Kidney (tissue), 14 donors: Measurements from ENCODE around the gene PLA2R1. TPM values are rescaled to one million over a fixed set of nuclear protein-coding genes. Genes with fewer than 3 reads are reported as not detected.
A peak's percentile ranks its signal among the peaks of the same experiment; 100 is the strongest.

Experiments
- DNase-seq, 5 donors: peaks; one replicate each; pipeline ENCODE4 v3.0.0-alpha.2; 2013 to 2020
- FAIRE-seq: peaks from 2 replicates; lab custom pipeline; 2012; peaks lifted over from hg19 to GRCh38; lab: Jason Lieb, UNC
- H3K27ac ChIP-seq, 2 donors: one replicate each; pipeline ENCODE4 v1.7.0; 2013; ENCODE audit warnings: low read depth in 2 of 2, low read length in 2 of 2, inconsistent platforms in 1 of 2
- H3K27me3 ChIP-seq: one replicate; pipeline ENCODE4 v1.7.1; 2013; ENCODE audit warnings: low read length, inconsistent platforms; ENCODE audit not compliant: control insufficient read depth, insufficient read depth
- H3K36me3 ChIP-seq, 3 donors: one replicate each; pipeline versions ENCODE4 v1.7.0 to v1.7.1; 2013; ENCODE audit warnings: low read length in 3 of 3, control low read depth in 1 of 3, inconsistent platforms in 1 of 3; ENCODE audit not compliant: insufficient read depth in 3 of 3, control insufficient read depth in 2 of 3
- H3K4me1 ChIP-seq, 3 donors: one replicate each; pipeline versions ENCODE4 v1.7.0 to v1.7.1; 2013; ENCODE audit warnings: low read length in 3 of 3, inconsistent platforms in 1 of 3, low read depth in 1 of 3; ENCODE audit not compliant: control insufficient read depth in 2 of 3, insufficient read depth in 2 of 3
- H3K4me3 ChIP-seq, 3 donors: one replicate each; pipeline versions ENCODE4 v1.7.0 to v1.8.1; 2013; ENCODE audit warnings: low read length in 3 of 3, control low read depth in 1 of 3, inconsistent platforms in 1 of 3
- H3K9ac ChIP-seq, 3 donors: one replicate each; pipeline versions ENCODE4 v1.7.0 to v1.7.1; 2013; ENCODE audit warnings: low read length in 3 of 3, control low read depth in 1 of 3, inconsistent platforms in 1 of 3
- H3K9me3 ChIP-seq, 3 donors: one replicate each; pipeline versions ENCODE4 v1.7.0 to v1.7.1; 2013; ENCODE audit warnings: low read length in 3 of 3, control low read depth in 1 of 3, inconsistent platforms in 1 of 3; ENCODE audit not compliant: control insufficient read depth in 2 of 3, insufficient read depth in 1 of 3
- intact Hi-C: fragments of 100-400 bp; cut with DNase I; formaldehyde crosslinking; loops from one replicate; pipeline ENCODE4 v1.11.1; 2022
- polyA plus RNA-seq: library from polyadenylated mRNA; stranded (reverse); fragments of 350-450 nt; fragmentation: Illumina TruSeq; extraction: RNeasy Lipid Tissue Mini Kit (QIAGEN cat#74804); gene quantifications from one replicate; pipeline ENCODE4 v1.2.3, GENCODE V29; 2014; ENCODE audit warnings: low read depth, low replicate concordance; ENCODE audit not compliant: insufficient read depth
- total RNA-seq: library from RNA; stranded (reverse); fragmentation: NEBNext Ultra II Directional; extraction: Animal tissue kit (Norgen Biotek cat#: 25700); gene quantifications from one replicate; pipeline ENCODE4 v1.2.1, GENCODE V29; 2021
- TF ChIP-seq, protein P1 (sequence below): IDR thresholded peaks from 3 replicates; pipeline ENCODE4 v1.5.1; 2012; ENCODE audit warnings: mild to moderate bottlenecking, moderate library complexity, borderline replicate concordance; ENCODE audit not compliant: insufficient read depth; ENCODE audit errors: extremely low read depth
- donor health status: control.
- donor health status: control.
- donor health status: control.
- donor health status: control.
- donor health status: control.
- donor health status: DM: yes; HTN: yes; CAD: no.
- donor health status: Normal renal cell carcinoma (clear cell type).

PLA2R1 gene
- total and polyA plus RNA-seq, 2 donors from 2014 or later = 6.6 to 71.9 TPM

DNA sequence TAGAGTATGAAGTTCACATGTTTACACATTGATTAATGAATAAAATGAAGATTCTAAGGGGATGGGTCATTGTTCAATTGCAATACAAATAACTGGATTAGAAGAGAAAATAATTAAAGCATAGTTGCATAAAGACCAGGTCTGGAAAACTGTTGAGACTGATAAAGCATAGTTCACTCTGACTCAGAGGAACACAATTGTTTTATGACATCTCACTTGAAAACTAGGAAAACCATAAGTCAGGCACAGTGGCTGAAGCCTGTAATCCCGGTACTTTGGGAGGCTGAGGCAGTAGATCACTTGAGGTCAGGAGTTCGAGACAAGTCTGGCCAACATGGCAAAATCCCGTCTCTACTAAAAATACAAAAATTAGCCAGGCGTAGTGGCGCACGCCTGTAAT lies 46.7 kb downstream of the PLA2R1 start:
- intact Hi-C loops = no loop called here
- no peaks in the 10 kb centered on the region for H3K4me1 ChIP-seq
- no peak overlapping the region for H3K4me3 ChIP-seq
- H3K27ac ChIP-seq = no peak overlapping the region
- no peak overlapping the region for H3K9ac ChIP-seq
- H3K36me3 ChIP-seq = no peaks in the 10 kb centered on the region
- TF ChIP-seq, protein P1, sequence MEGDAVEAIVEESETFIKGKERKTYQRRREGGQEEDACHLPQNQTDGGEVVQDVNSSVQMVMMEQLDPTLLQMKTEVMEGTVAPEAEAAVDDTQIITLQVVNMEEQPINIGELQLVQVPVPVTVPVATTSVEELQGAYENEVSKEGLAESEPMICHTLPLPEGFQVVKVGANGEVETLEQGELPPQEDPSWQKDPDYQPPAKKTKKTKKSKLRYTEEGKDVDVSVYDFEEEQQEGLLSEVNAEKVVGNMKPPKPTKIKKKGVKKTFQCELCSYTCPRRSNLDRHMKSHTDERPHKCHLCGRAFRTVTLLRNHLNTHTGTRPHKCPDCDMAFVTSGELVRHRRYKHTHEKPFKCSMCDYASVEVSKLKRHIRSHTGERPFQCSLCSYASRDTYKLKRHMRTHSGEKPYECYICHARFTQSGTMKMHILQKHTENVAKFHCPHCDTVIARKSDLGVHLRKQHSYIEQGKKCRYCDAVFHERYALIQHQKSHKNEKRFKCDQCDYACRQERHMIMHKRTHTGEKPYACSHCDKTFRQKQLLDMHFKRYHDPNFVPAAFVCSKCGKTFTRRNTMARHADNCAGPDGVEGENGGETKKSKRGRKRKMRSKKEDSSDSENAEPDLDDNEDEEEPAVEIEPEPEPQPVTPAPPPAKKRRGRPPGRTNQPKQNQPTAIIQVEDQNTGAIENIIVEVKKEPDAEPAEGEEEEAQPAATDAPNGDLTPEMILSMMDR = no peak
- no peak for FAIRE-seq
- no peak for DNase-seq
- H3K9me3 ChIP-seq = no peaks in the 10 kb centered on the region
- H3K27me3 ChIP-seq = no peaks in the 10 kb centered on the region

DNA sequence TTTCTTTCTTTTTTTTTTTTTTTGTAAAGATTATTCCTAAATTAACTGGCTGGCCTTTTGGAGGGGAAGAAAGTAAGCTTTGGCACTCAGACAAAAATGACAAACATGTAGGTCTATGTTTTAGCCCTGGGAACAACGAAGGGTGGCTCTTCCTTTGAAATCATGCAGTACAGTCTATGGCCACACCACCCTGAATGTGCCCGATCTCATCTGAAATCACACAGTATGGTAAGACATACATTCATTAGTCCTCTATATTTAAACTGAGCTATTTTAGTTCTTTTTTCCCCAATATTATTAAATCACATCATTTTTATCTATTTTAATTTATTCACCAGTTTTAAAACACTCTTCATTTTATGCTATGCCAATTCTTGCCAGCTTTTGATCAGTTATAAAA lies 48.2 kb downstream of the PLA2R1 start:
- FAIRE-seq (no peak), DNase-seq (no peak)
- no peak overlapping the region for H3K4me3 ChIP-seq
- no peaks in the 10 kb centered on the region for H3K9me3 ChIP-seq
- TF ChIP-seq, protein P1 = no peak
- intact Hi-C loops = no loop called here
- no peak overlapping the region for H3K9ac ChIP-seq
- no peaks in the 10 kb centered on the region for H3K36me3 ChIP-seq
- H3K27me3 ChIP-seq = no peaks in the 10 kb centered on the region
- H3K4me1 ChIP-seq = no peaks in the 10 kb centered on the region
- H3K27ac ChIP-seq = no peak overlapping the region

DNA sequence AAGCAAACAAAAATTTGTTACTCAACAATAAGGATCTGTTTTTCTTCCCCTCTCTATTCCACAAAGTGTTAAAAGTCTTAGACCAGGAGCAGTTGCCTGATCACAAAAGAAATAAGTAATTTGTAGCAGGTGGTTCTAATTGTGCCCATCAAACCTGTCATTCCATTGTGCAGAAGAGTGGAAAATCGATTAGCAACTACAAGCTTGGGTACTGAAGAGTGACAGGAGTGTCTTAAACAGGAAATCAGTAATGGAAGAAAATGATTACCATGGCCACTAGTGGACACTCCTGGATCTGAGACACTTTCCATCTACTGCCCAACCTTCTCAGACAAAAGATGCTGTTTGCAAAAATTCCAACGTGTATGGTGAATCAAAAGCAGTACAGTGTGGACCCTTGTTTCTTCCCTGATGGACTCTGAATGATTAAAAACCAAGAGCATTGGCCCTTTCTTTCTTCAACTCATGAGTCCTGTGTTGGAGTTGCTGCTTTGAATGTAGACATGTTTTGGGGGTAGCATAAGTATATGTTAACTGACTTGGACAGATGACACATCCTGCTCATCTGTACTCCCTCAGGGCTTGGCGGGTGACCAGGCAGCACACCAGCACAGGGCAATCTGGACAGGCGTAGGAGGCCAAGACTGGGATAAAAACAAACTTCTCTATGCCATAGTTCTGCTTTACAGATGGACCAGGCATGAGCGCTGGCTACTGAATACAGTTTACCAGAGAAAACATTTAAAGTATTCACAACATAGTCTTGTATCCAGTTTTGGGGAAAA lies 51.9 kb downstream of the PLA2R1 start:
- no peak overlapping the region for H3K9ac ChIP-seq
- DNase-seq (peak in 2 of 5 donors; percentile 61 to 74), FAIRE-seq (no peak)
- no peak overlapping the region for H3K4me3 ChIP-seq
- H3K27ac ChIP-seq = no peak overlapping the region
- peaks cover 0 to 2% (median 0%) of the 10 kb centered on the region in 3 donors for H3K36me3 ChIP-seq
- TF ChIP-seq, protein P1 = no peak
- no peaks in the 10 kb centered on the region for H3K9me3 ChIP-seq
- H3K4me1 ChIP-seq = peaks cover 0 to 2% (median 0%) of the 10 kb centered on the region in 3 donors
- no peaks in the 10 kb centered on the region for H3K27me3 ChIP-seq
- intact Hi-C loops = no loop called here

DNA sequence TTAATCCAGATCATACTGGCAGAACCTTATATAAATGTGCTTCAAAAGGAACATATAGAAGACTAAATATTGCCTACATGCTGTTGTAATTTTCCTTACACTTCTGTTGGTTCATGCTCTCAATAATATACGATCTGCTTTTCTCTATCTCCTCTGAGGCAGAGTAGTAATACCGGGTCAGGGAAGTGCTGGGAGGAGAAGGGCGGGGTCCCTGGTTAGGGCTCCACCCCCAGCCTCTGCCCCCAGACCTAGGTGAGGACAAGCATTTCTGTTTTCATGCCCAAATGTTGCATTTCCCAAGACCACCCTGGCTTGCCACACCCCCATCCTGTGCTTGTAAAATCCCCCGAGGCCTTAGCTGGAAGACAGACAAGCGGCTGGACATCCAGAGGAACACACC lies 55.3 kb downstream of the PLA2R1 start:
- H3K4me3 ChIP-seq = no peak overlapping the region
- H3K9ac ChIP-seq = no peak overlapping the region
- FAIRE-seq (no peak), DNase-seq (peak in 1 of 5 donors; percentile 32)
- intact Hi-C loops = no loop called here
- peaks cover 0 to 2% (median 0%) of the 10 kb centered on the region in 3 donors for H3K36me3 ChIP-seq
- H3K27me3 ChIP-seq = no peaks in the 10 kb centered on the region
- TF ChIP-seq, protein P1 = no peak
- no peak overlapping the region for H3K27ac ChIP-seq
- H3K9me3 ChIP-seq = no peaks in the 10 kb centered on the region
- H3K4me1 ChIP-seq = peaks cover 0 to 2% (median 0%) of the 10 kb centered on the region in 3 donors
